Neuron (in vitro differentiated cells): ENCODE results near the gene TUBGCP5.
"Not testable (repeated sequence)": the region's sequence is repeated elsewhere in the genome, so short reads cannot be mapped to it uniquely, and the experiment has no call there.

Experiments used
- H2AFZ ChIP-seq: one replicate; pipeline ENCODE4 v1.6.1; 2013; ENCODE audit warnings: low read depth, mild to moderate bottlenecking, inconsistent platforms, low read length, moderate library complexity
- H3K27me3 ChIP-seq: one replicate; pipeline ENCODE4 v1.6.1; 2013; ENCODE audit warnings: low read length; ENCODE audit not compliant: insufficient read depth
- H3K36me3 ChIP-seq: one replicate; pipeline ENCODE4 v1.6.1; 2013; ENCODE audit warnings: low read length; ENCODE audit not compliant: insufficient read depth
- H3K4me1 ChIP-seq: one replicate; pipeline ENCODE4 v1.6.1; 2013; ENCODE audit warnings: low read length; ENCODE audit not compliant: insufficient read depth
- H3K4me3 ChIP-seq: 2 replicates; pipeline ENCODE4 v1.5.1; 2013; ENCODE audit warnings: mild to moderate bottlenecking, low read length, moderate library complexity
- H3K9me3 ChIP-seq: one replicate; pipeline ENCODE4 v1.6.1; 2013; ENCODE audit warnings: low read length

Gene TUBGCP5

GRCh38 chr15:23033979-23034378 is 5.4 kb downstream of the TUBGCP5 start:
- Histone ChIP-seq H3K36me3 (peaks cover 54% of the 10 kb centered on the region), H3K9me3 (peaks cover 2% of the 10 kb centered on the region)

DNA sequence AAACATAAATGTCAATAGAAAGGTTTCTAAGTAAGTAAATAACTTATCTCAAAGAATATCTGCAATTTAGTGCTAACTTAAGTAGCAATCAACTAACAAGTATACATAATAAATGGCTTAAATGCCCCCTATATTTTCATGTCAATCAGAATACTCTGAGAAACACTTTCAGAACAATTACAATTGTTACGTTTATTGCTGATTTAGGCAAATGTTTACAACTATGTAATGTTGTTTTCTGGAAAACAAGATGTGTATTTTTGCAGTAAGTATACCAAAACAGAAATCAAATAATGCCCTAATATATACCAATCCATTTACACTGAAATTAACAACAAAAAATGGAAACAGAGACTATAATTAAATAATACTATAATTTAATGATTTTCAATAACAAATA is 13.2 kb downstream of the TUBGCP5 start:
- H3K36me3 ChIP-seq = peaks cover 77% of the 10 kb centered on the region
- H3K27me3 ChIP-seq = no peaks in the 10 kb centered on the region
- no peaks in the 10 kb centered on the region for H3K4me1 ChIP-seq
- H2AFZ ChIP-seq = no peak overlapping the region
- no peaks in the 10 kb centered on the region for H3K9me3 ChIP-seq
- no peak overlapping the region for H3K4me3 ChIP-seq

More at GRCh38 chr15:23033979-23034378, 5.4 kb downstream of the TUBGCP5 start:
- no peak overlapping the region for H3K4me3 ChIP-seq
- no peak overlapping the region for H2AFZ ChIP-seq
- H3K4me1 ChIP-seq = peaks cover 8% of the 10 kb centered on the region
- no peaks in the 10 kb centered on the region for H3K27me3 ChIP-seq

GRCh38 chr15:23022156-23022555 is 17.2 kb downstream of the TUBGCP5 start:
- no peaks in the 10 kb centered on the region for H3K27me3 ChIP-seq
- H2AFZ ChIP-seq = no peak overlapping the region
- H3K4me3 ChIP-seq = no peak overlapping the region
- no peaks in the 10 kb centered on the region for H3K4me1 ChIP-seq
- peaks cover 79% of the 10 kb centered on the region for H3K36me3 ChIP-seq
- H3K9me3 ChIP-seq = no peaks in the 10 kb centered on the region

DNA sequence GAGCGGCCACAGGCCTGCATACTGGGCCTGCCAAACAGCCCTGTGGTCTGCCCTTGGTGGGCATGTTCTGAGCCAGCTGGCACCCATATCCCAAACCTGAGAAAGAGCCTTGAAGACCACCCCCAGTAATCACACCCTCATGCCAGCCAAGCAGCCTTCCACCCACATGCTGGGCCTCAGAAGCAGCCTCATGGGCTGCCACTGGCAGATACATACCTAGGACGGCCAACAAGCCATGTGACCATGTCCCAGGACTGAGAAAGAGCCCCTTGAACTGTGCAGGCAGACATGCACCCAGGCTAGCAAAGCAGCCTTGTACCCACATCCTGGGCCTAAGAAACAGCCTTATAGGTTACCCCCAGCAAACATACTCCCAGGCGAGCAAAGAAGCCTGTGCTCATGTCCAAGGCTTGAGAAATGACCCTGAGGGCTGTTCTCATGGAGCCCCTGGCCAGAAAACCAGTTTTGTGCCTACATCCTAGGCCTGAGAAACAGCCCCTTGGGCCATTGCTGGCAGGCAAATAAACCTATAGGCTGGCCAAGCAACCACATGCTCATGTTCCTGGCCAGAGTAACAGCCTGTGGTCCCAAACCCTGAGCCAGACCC is 24.9 kb downstream of the TUBGCP5 start:
- Histone ChIP-seq H3K4me3 (no peak overlapping the region), H3K4me1 (no peaks in the 10 kb centered on the region), H3K27me3 (no peaks in the 10 kb centered on the region), H3K9me3 (no peaks in the 10 kb centered on the region), H2AFZ (no peak overlapping the region), H3K36me3 (peaks cover 73% of the 10 kb centered on the region)

- no peak overlapping the region for H3K4me3 ChIP-seq
- no peaks in the 10 kb centered on the region for H3K4me1 ChIP-seq
- H3K27me3 ChIP-seq = no peaks in the 10 kb centered on the region
- no peaks in the 10 kb centered on the region for H3K9me3 ChIP-seq
- peaks cover 70% of the 10 kb centered on the region for H3K36me3 ChIP-seq
- no peak overlapping the region for H2AFZ ChIP-seq
Measured at GRCh38 chr15:23013681-23014080, 25.7 kb downstream of the TUBGCP5 start.

DNA sequence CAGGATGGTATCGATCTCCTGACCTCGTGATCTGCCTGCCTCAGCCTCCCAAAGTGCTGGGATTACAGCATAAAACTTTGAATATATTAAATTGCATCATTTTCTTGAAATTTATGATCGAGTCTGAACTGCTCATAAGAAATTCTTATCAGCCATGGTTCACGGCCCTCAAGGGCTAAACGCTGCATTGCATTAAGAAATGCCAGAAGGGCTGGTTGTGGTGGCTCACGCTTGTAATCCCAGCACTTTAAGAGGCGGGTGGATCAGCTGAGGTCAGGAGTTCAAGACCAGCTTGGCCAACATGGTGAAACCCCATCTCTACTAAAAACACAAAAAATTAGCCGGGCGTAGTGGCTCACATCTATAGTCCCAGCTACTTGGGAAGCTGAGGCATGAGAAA is 26.8 kb downstream of the TUBGCP5 start:
- H2AFZ ChIP-seq, H3K27me3 ChIP-seq, H3K4me1 ChIP-seq, H3K9me3 ChIP-seq, H3K4me3 ChIP-seq: not testable (repeated sequence)
- H3K36me3 ChIP-seq = peaks cover 68% of the 10 kb centered on the region

GRCh38 chr15:23003736-23004135 is 35.6 kb downstream of the TUBGCP5 start:
- no peak overlapping the region for H3K4me3 ChIP-seq
- H3K36me3 ChIP-seq = peaks cover 76% of the 10 kb centered on the region
- no peaks in the 10 kb centered on the region for H3K27me3 ChIP-seq
- no peak overlapping the region for H2AFZ ChIP-seq
- no peaks in the 10 kb centered on the region for H3K4me1 ChIP-seq
- no peaks in the 10 kb centered on the region for H3K9me3 ChIP-seq

DNA sequence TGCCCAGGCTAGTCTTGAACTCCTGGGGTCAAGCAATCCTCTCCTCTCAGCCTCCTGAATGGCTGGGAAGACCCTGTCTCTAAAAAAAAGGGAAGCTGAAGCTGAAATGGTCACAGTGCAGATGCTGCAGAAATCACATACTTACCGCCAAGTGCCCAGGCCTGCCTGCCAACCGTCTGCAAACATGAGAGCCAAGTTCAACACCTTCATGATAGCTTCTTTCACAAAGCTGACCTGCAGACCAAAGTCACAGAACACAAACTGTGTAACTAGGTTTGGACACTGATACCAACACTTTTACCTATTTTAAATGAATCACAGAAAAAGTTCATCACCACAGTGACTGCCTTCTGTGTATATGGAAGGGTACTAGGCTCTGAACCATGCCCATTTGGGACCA is 36.4 kb downstream of the TUBGCP5 start:
- H2AFZ ChIP-seq = no peak overlapping the region
- H3K4me3 ChIP-seq = no peak overlapping the region
- H3K9me3 ChIP-seq = no peaks in the 10 kb centered on the region
- H3K4me1 ChIP-seq = no peaks in the 10 kb centered on the region
- H3K36me3 ChIP-seq = peaks cover 70% of the 10 kb centered on the region
- H3K27me3 ChIP-seq = no peaks in the 10 kb centered on the region

DNA sequence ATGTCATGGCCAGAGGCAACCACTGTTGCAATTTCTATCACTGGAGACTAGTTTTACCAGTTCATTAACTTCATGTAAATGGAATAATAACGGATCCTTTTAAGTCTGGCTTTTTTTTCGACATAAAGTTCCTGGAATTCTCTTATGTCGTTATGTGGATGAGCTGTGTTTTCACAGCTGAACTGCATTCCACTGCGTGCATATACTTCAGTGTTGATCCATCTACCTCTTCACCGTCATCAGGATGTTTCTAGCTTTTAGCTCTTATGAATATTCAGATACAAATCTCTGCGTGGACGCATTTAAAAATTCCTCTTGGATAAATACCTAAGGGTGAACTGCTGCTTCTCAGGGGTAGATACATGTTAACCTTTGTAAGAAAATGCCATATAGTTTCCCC is 43.6 kb downstream of the TUBGCP5 start:
- Histone ChIP-seq H3K36me3 (peaks cover 27% of the 10 kb centered on the region), H3K27me3 (no peaks in the 10 kb centered on the region), H3K4me1 (no peaks in the 10 kb centered on the region), H3K4me3 (no peak overlapping the region), H3K9me3 (no peaks in the 10 kb centered on the region), H2AFZ (no peak overlapping the region)

DNA sequence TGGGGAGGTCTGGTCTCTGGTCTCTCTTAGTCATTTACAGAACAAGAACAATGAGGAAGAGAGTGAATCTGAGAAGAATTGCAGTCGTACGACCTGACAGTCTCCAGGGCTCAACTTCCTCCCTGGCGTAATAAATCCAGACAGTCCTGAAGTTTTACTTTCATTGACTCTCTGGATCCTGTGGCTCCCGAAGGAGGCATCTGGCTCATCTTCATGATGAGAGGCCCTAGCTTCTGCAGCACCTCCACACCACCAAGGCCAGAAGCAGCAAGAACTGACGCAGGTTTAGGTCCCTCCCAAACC is 47.4 kb downstream of the TUBGCP5 start:
- H3K27me3 ChIP-seq = no peaks in the 10 kb centered on the region
- no peaks in the 10 kb centered on the region for H3K9me3 ChIP-seq
- peaks cover 10% of the 10 kb centered on the region for H3K36me3 ChIP-seq
- H3K4me3 ChIP-seq = no peak overlapping the region
- H2AFZ ChIP-seq = no peak overlapping the region
- H3K4me1 ChIP-seq = no peaks in the 10 kb centered on the region

DNA sequence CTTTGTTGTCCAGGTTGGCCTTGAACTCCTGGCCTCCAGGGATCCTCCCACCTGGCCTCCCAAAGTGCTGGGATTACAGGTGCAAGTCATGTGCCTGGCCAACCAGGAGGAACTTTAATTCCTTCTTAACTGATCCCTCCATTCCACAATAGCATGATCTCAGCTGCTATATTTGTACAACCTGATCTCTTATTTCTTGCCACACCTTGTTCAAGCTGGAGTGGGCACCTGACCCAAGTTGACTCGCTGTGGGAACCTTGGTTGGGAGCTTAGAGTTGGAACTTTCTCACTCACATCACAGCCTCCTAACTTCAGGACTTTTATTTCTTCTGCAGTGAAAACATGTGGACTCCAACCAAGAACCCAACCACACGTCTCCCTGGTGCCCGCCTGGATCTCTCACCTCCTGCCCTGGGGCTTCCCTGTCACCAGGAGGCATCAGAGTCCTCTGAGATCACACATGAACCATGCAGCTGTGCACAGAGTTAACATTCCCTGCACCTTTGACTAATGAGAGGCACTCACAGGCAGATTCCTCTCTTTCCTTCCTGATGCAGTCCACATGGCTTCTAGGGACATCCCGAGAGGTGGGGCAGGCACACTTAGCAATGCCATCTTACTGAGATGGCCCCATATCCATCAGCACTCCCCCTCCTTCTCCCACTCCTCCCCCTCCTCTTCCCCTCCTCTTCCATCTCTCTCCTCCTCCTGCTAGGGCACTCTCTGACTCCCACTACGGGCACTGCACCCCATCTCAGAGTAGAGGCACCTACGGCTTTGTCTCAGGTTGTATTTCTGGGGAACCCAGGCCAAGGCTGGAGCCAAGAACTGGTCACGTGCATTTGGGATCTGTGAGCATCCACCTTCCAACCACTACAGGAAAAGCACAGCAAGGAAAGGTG is 49.5 kb downstream of the TUBGCP5 start:
- Histone ChIP-seq H3K36me3 (peaks cover 10% of the 10 kb centered on the region), H3K9me3 (no peaks in the 10 kb centered on the region)

DNA sequence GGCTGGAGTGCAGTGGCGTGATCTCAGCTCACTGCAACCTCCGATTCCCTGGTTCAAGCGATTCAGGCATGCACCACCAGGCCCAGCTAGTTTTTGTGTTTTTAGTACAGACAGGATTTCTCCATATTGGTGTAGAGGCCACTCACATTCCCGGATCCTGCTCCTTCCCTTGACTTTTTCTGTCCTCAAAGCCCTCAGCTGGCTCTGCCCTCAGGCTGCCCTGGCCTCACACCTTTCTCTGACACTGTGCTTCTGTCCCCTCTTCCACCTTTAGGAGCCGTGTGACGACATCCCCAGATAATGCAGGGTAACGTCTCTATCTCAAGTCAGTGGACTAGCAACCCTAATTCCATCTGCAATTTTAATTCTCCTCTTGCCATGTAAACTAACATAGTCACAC is 50.6 kb downstream of the TUBGCP5 start:
- Histone ChIP-seq H3K4me1 (no peaks in the 10 kb centered on the region), H3K27me3 (no peaks in the 10 kb centered on the region), H3K36me3 (peaks cover 1% of the 10 kb centered on the region), H3K9me3 (no peaks in the 10 kb centered on the region), H2AFZ (no peak overlapping the region), H3K4me3 (no peak overlapping the region)

More for the DNA sequence above, 49.5 kb downstream of the TUBGCP5 start:
- no peaks in the 10 kb centered on the region for H3K4me1 ChIP-seq
- H3K4me3 ChIP-seq = no peak overlapping the region
- no peaks in the 10 kb centered on the region for H3K27me3 ChIP-seq
- H2AFZ ChIP-seq = no peak overlapping the region

DNA sequence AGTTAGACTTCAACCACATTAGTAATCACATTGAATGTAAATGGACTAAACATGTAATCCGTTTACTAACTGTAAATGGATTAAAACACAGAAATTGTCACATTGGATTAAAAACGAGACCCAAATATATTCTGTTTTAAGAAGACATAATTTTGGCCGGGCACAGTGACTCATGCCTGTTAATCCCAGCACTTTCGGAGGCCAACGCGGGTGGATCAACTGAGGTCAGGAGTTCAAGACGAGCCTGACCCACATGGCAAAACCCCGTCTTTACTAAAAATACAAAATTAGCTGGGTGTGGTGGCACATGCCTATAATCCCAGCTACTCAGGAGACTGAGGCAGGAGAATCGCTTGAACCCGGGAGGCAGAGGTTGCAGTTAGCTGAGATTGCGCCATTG is 57.4 kb downstream of the TUBGCP5 start:
- H3K36me3 ChIP-seq, H2AFZ ChIP-seq, H3K27me3 ChIP-seq, H3K4me3 ChIP-seq, H3K9me3 ChIP-seq: not testable (repeated sequence)
- peaks cover 12% of the 10 kb centered on the region for H3K4me1 ChIP-seq
